ENCODE data around the gene KIRREL1.

GRCh38 chr1:158080066-158080465 is 86.6 kb downstream of the KIRREL1 start:
- no peak for TF ChIP-seq CTCF (IDR thresholded peaks at IDR 0.05)
- no peak for TF ChIP-seq POLR2A (IDR thresholded peaks at IDR 0.05)
